GM12865 (cell line): ENCODE measurements around the gene SEMA5A.

ENCODE experiments used
- DNase-seq: peaks from one replicate; pipeline ENCODE4 v3.0.0; 2010; ENCODE audit warnings: low read depth
- H3K4me3 ChIP-seq: 2 replicates; pipeline ENCODE4 v1.5.1; 2011; ENCODE audit warnings: mild to moderate bottlenecking, low read depth, low read length, control low read depth
- TF ChIP-seq, protein P1 (sequence below): IDR thresholded peaks from 2 replicates; pipeline ENCODE4 v1.5.1; 2011; ENCODE audit warnings: low read length, control low read depth, low read depth, inconsistent platforms; ENCODE audit not compliant: insufficient read depth; ENCODE audit errors: missing control alignments

The SEMA5A gene

DNA sequence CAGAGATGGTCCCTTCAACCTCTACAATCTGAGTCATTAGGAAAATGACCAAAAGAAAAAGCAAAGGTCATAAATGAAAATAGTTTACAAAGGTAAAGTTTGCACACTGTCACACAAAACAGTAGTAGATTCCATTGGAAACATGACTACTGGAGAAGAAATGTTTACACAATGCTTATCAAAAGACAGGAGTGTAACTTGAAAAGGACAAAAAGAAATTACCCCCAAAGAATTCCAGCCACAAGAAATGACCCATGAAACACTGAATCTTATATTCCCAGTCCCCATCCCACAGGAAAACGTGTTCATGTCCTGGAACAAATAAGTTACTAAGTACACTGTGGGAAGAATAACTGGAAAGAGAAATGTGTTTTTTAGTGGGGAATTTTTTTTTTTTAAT is 385.1 kb downstream of the SEMA5A start:
- TF ChIP-seq, protein P1, sequence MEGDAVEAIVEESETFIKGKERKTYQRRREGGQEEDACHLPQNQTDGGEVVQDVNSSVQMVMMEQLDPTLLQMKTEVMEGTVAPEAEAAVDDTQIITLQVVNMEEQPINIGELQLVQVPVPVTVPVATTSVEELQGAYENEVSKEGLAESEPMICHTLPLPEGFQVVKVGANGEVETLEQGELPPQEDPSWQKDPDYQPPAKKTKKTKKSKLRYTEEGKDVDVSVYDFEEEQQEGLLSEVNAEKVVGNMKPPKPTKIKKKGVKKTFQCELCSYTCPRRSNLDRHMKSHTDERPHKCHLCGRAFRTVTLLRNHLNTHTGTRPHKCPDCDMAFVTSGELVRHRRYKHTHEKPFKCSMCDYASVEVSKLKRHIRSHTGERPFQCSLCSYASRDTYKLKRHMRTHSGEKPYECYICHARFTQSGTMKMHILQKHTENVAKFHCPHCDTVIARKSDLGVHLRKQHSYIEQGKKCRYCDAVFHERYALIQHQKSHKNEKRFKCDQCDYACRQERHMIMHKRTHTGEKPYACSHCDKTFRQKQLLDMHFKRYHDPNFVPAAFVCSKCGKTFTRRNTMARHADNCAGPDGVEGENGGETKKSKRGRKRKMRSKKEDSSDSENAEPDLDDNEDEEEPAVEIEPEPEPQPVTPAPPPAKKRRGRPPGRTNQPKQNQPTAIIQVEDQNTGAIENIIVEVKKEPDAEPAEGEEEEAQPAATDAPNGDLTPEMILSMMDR = no peak
- no peak for DNase-seq

DNA sequence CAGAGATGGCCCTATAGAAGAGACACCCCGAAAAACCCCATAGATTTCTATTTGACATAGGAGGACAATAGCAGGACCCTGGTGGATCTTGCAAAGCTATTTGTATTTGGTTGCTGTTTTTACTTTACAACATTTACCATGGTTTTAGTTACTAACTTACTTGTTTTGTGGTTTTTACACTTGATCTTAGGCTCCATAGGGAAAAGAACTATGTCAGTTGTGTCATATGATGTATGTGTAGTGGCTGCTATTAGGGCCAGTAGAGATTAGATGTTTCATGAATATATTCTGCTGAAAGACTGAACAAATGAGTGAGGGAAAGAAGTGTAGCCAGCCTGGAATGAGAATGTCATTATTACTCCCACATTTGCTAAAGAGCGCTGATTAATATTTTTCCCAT is 388.1 kb downstream of the SEMA5A start:
- TF ChIP-seq, protein P1 = no peak
- H3K4me3 ChIP-seq = no peak overlapping the region
- DNase-seq = no peak

More for the DNA sequence above, 385.1 kb downstream of the SEMA5A start:
- H3K4me3 ChIP-seq = no peak overlapping the region

DNA sequence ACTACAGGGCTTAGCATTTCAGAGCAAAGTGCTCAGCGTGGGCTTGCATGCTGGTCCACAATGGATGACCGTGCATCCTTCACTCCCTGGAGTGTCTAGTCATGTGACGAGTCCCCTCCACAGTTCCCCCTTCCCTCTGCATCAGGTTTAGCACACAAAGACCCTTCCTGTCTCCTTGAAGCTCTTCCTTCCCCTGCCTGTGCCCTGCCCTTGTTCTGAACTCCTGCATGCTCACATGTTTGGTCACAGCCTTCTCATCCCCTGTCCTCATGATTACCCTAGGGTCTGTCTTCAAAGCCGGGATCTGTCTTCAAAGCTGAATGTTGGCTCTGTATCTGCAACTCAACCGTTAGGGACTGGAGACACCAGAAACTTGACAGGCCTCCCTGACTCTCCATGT is 388.9 kb downstream of the SEMA5A start:
- no peak for DNase-seq
- H3K4me3 ChIP-seq = no peak overlapping the region
- TF ChIP-seq, protein P1 = no peak

DNA sequence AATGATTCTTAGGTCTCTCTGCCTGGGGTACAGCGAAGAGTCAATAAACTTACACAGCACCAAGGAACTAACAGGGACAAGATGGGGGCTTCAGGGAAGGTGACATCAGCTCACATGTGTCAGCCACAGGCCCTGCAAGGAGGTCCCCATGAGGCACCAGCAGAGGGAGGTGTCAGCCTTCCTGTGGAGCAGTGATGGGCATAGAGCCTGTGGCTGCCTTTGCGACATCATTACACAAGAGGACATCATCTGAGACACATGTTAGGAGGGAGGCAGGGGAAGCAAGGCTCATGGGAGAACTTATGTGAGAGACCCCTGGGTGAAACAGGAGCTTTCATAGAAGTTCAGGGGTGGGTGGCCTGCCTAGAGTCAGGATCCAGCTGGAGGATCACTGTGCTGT is 389.6 kb downstream of the SEMA5A start:
- H3K4me3 ChIP-seq = no peak overlapping the region
- peak; percentile 54 for DNase-seq
- TF ChIP-seq, protein P1 = peak; percentile 48

DNA sequence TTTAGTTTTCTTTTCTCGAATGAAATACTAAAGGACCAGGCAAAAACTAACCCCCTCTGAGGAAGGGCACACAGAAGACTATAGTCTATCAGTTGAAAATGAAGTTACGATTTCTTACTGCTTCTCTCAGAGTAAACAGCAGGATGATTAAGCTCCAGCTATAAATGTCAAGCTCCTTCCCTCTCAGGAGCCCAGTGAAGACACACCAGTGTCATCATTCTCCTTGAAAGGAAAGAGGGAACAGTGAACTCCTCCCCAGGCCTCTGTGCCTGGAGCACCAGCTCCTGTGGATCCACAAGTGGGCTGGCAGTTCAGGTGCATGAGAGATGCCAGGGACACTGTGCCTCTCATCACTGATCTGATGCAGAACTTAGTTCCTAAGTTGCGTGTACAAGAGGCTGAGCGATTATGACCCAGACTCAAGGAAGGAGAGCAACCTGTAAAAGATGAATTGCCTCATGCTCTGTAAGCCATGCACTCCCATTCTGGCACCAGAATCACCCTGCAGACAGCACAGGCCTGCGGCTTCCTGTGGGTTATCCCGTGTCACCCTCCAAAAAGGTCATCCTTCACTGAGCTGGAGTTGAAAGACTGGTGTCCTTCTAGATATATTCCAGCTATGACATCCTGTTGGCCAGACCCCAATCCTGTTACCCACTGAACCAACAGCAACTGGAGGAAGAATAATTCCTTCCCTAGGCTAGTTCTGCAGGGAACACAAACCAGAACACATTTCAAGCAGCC is 394.0 kb downstream of the SEMA5A start:
- TF ChIP-seq, protein P1 = no peak
- no peak for DNase-seq
- H3K4me3 ChIP-seq = no peak overlapping the region

DNA sequence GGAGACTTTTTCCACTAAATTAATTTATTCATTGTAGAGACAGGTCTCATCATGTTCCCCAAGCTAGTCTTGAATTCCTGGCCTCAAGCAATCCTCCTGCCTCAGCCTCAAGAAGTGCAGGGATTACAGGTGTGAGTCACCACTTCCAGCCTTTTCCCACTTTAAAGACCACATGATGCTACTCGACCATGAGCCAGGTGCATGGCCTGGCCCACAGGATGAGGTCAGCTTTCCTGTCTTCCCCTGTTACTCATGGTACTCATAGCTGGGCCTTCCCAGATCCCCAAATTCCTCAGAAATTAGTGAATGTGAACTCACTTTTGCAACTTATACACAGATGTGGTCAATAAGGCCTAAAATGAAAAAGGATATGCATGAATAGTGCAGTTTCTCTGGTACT is 395.9 kb downstream of the SEMA5A start:
- H3K4me3 ChIP-seq = no peak overlapping the region
- no peak for DNase-seq
- TF ChIP-seq, protein P1 = no peak

DNA sequence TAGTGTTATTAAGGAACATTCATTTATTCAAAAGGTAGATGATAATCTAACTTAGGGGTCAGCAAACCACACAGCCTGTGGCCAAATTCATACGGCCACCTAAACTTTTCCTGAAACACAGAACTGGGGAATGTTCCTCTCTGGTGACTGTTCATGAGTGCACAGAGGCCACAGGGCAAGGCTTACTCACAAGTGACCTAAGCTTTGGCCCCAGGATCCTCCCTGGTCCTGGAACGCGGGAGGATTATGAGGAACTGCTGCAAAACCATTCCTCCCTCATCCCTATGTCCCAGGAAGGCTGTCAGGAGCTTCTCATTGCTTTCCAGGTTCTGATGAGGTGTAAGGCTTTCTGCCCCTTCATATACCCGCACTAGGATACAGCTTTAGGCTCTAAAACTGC is 397.6 kb downstream of the SEMA5A start:
- TF ChIP-seq, protein P1 = no peak
- no peak overlapping the region for H3K4me3 ChIP-seq
- DNase-seq = no peak
